Effector memory CD4-positive, alpha-beta T cell (primary cell): ENCODE data around the gene TREX2.

Source experiments
- DNase-seq, 3 donors: peaks; one replicate each; pipeline ENCODE4 v3.0.0-alpha.2; 2020
- H3K27ac ChIP-seq: 2 replicates; pipeline ENCODE4 v1.7.0; 2013; ENCODE audit warnings: mild to moderate bottlenecking, low read length, moderate library complexity; ENCODE audit not compliant: insufficient read depth, poor library complexity, severe bottlenecking
- H3K27me3 ChIP-seq: replicated peaks from 2 replicates; pipeline ENCODE4 v1.7.0; 2013; ENCODE audit warnings: mild to moderate bottlenecking, low read length; ENCODE audit not compliant: insufficient read depth, control insufficient read depth, poor library complexity, severe bottlenecking
- H3K36me3 ChIP-seq: 2 replicates; pipeline ENCODE4 v1.7.0; 2013; ENCODE audit warnings: mild to moderate bottlenecking, low read length, moderate library complexity; ENCODE audit not compliant: control insufficient read depth, insufficient read depth
- H3K4me1 ChIP-seq: 2 replicates; pipeline ENCODE4 v1.7.0; 2013; ENCODE audit warnings: low read length, mild to moderate bottlenecking; ENCODE audit not compliant: control insufficient read depth, insufficient read depth, poor library complexity, severe bottlenecking
- H3K4me3 ChIP-seq: 2 replicates; pipeline ENCODE4 v1.7.0; 2013; ENCODE audit warnings: low read length, low read depth, mild to moderate bottlenecking; ENCODE audit not compliant: insufficient read depth, poor library complexity, severe bottlenecking
- H3K9me3 ChIP-seq: 2 replicates; pipeline ENCODE4 v1.7.0; 2013; ENCODE audit warnings: mild to moderate bottlenecking, low read length, moderate library complexity; ENCODE audit not compliant: control insufficient read depth

Gene TREX2

GRCh38 chrX:153447581-153447960, 1.7 kb upstream of the TREX2 start:
- Histone ChIP-seq H3K36me3 (no peaks in the 10 kb centered on the region), H3K27ac (no peak overlapping the region), H3K4me1 (no peaks in the 10 kb centered on the region), H3K9me3 (no peaks in the 10 kb centered on the region), H3K4me3 (no peak overlapping the region), H3K27me3 (no peaks in the 10 kb centered on the region)
- no peak for DNase-seq

- H3K27me3 ChIP-seq: no peaks in the 10 kb centered on the region
- H3K9me3 ChIP-seq: no peaks in the 10 kb centered on the region
- H3K4me1 ChIP-seq: no peaks in the 10 kb centered on the region
- no peak for DNase-seq
- H3K36me3 ChIP-seq: no peaks in the 10 kb centered on the region
- no peak overlapping the region for H3K27ac ChIP-seq
- H3K4me3 ChIP-seq: no peak overlapping the region
Measured at GRCh38 chrX:153446950-153447580, 1.2 kb upstream of the TREX2 start.

GRCh38 chrX:153446636-153446936, 730 bp upstream of the TREX2 start:
- Histone ChIP-seq H3K4me1 (no peaks in the 10 kb centered on the region), H3K27ac (no peak overlapping the region), H3K36me3 (no peaks in the 10 kb centered on the region), H3K9me3 (no peaks in the 10 kb centered on the region), H3K4me3 (no peak overlapping the region), H3K27me3 (no peaks in the 10 kb centered on the region)
- no peak for DNase-seq

GRCh38 chrX:153445106-153445855, 575 bp downstream of the TREX2 start:
- Histone ChIP-seq H3K4me1 (no peaks in the 10 kb centered on the region), H3K36me3 (no peaks in the 10 kb centered on the region), H3K4me3 (no peak overlapping the region), H3K9me3 (no peaks in the 10 kb centered on the region), H3K27ac (no peak overlapping the region), H3K27me3 (no peaks in the 10 kb centered on the region)
- DNase-seq: no peak

- Histone ChIP-seq H3K27me3 (no peaks in the 10 kb centered on the region), H3K36me3 (no peaks in the 10 kb centered on the region)
- DNase-seq: no peak
Measured at GRCh38 chrX:153444333-153445011, 1.4 kb downstream of the TREX2 start.

GRCh38 chrX:153443476-153444332, 2.2 kb downstream of the TREX2 start:
- Histone ChIP-seq H3K4me3 (no peak overlapping the region), H3K36me3 (no peaks in the 10 kb centered on the region), H3K9me3 (no peaks in the 10 kb centered on the region), H3K4me1 (no peaks in the 10 kb centered on the region), H3K27ac (no peak overlapping the region), H3K27me3 (no peaks in the 10 kb centered on the region)
- DNase-seq: no peak

More at GRCh38 chrX:153444333-153445011, 1.4 kb downstream of the TREX2 start:
- Histone ChIP-seq H3K27ac (no peak overlapping the region), H3K4me3 (no peak overlapping the region), H3K9me3 (no peaks in the 10 kb centered on the region), H3K4me1 (no peaks in the 10 kb centered on the region)

- no peak for DNase-seq
- no peaks in the 10 kb centered on the region for H3K9me3 ChIP-seq
Measured at GRCh38 chrX:153442463-153442862, 3.4 kb downstream of the TREX2 start.

GRCh38 chrX:153441981-153442380, 3.9 kb downstream of the TREX2 start:
- no peak for DNase-seq
- no peaks in the 10 kb centered on the region for H3K36me3 ChIP-seq
- no peaks in the 10 kb centered on the region for H3K27me3 ChIP-seq
- H3K9me3 ChIP-seq: no peaks in the 10 kb centered on the region
- H3K4me1 ChIP-seq: no peaks in the 10 kb centered on the region
- H3K27ac ChIP-seq: no peak overlapping the region
- H3K4me3 ChIP-seq: no peak overlapping the region

More at GRCh38 chrX:153442463-153442862, 3.4 kb downstream of the TREX2 start:
- Histone ChIP-seq H3K27me3 (no peaks in the 10 kb centered on the region), H3K36me3 (no peaks in the 10 kb centered on the region), H3K4me1 (no peaks in the 10 kb centered on the region), H3K27ac (no peak overlapping the region), H3K4me3 (no peak overlapping the region)

- no peaks in the 10 kb centered on the region for H3K27me3 ChIP-seq
- H3K4me1 ChIP-seq: no peaks in the 10 kb centered on the region
- no peaks in the 10 kb centered on the region for H3K9me3 ChIP-seq
- no peaks in the 10 kb centered on the region for H3K36me3 ChIP-seq
- no peak overlapping the region for H3K4me3 ChIP-seq
- no peak overlapping the region for H3K27ac ChIP-seq
- DNase-seq: no peak
Measured at GRCh38 chrX:153441296-153441695, 4.6 kb downstream of the TREX2 start.
